GM13976 (cell line): ENCODE results near the gene SNX33.

Experiments used
- DNase-seq: peaks from one replicate; pipeline ENCODE4 v3.0.0; 2012; ENCODE audit warnings: low spot score
- in situ Hi-C: fragments of 300-500 bp; cut with MboI; formaldehyde crosslinking; loops from one replicate; pipeline ENCODE4 v1.12.0; 2022; ENCODE audit warnings: low sequenced_read_pairs, mixed read lengths, inconsistent platforms; ENCODE audit not compliant: unreplicated experiment
- TF ChIP-seq, protein P1 (sequence below): IDR thresholded peaks from 2 replicates; pipeline ENCODE4 v1.5.1; 2012; ENCODE audit warnings: borderline replicate concordance, mild to moderate bottlenecking; ENCODE audit not compliant: insufficient read depth; ENCODE audit errors: extremely low read depth, missing control alignments, control extremely low read depth

SNX33 gene

DNA sequence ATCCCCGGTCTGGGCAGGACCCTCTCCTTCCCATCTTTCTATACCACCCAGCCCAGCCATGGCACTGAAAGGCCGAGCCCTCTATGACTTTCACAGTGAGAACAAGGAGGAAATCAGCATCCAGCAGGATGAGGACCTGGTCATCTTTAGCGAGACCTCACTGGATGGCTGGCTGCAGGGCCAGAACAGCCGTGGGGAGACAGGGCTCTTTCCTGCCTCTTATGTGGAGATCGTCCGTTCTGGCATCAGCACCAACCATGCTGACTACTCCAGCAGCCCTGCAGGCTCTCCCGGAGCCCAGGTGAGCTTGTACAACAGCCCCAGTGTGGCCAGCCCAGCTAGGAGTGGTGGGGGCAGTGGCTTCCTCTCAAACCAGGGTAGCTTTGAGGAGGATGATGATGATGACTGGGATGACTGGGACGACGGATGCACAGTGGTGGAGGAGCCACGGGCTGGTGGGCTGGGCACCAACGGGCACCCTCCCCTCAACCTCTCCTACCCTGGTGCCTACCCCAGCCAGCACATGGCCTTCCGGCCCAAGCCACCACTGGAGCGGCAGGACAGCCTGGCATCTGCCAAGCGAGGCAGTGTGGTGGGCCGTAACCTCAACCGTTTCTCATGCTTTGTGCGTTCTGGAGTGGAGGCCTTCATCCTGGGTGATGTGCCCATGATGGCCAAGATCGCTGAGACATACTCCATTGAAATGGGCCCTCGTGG is 1.5 kb downstream of the SNX33 start:
- TF ChIP-seq, protein P1, sequence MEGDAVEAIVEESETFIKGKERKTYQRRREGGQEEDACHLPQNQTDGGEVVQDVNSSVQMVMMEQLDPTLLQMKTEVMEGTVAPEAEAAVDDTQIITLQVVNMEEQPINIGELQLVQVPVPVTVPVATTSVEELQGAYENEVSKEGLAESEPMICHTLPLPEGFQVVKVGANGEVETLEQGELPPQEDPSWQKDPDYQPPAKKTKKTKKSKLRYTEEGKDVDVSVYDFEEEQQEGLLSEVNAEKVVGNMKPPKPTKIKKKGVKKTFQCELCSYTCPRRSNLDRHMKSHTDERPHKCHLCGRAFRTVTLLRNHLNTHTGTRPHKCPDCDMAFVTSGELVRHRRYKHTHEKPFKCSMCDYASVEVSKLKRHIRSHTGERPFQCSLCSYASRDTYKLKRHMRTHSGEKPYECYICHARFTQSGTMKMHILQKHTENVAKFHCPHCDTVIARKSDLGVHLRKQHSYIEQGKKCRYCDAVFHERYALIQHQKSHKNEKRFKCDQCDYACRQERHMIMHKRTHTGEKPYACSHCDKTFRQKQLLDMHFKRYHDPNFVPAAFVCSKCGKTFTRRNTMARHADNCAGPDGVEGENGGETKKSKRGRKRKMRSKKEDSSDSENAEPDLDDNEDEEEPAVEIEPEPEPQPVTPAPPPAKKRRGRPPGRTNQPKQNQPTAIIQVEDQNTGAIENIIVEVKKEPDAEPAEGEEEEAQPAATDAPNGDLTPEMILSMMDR, result no peak
- no peak for DNase-seq
- in situ Hi-C loops, result loop anchor here (25.0 kb wide), 1 partner anchor 287 kb away; the partner anchor contains the start of gene MAN2C1

DNA sequence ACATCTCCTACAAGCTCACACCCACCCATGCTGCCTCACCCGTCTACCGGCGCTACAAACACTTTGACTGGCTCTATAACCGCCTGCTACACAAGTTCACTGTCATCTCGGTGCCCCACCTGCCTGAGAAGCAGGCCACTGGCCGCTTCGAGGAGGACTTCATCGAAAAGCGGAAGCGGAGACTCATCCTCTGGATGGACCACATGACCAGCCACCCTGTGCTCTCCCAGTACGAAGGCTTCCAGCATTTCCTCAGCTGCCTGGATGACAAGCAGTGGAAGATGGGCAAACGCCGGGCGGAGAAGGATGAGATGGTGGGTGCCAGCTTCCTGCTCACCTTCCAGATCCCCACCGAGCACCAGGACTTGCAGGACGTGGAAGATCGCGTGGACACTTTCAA is 2.1 kb downstream of the SNX33 start:
- TF ChIP-seq, protein P1, result no peak
- no peak for DNase-seq
- in situ Hi-C loops, result loop anchor here (25.0 kb wide), 1 partner anchor 288 kb away; the partner anchor contains the start of gene MAN2C1

DNA sequence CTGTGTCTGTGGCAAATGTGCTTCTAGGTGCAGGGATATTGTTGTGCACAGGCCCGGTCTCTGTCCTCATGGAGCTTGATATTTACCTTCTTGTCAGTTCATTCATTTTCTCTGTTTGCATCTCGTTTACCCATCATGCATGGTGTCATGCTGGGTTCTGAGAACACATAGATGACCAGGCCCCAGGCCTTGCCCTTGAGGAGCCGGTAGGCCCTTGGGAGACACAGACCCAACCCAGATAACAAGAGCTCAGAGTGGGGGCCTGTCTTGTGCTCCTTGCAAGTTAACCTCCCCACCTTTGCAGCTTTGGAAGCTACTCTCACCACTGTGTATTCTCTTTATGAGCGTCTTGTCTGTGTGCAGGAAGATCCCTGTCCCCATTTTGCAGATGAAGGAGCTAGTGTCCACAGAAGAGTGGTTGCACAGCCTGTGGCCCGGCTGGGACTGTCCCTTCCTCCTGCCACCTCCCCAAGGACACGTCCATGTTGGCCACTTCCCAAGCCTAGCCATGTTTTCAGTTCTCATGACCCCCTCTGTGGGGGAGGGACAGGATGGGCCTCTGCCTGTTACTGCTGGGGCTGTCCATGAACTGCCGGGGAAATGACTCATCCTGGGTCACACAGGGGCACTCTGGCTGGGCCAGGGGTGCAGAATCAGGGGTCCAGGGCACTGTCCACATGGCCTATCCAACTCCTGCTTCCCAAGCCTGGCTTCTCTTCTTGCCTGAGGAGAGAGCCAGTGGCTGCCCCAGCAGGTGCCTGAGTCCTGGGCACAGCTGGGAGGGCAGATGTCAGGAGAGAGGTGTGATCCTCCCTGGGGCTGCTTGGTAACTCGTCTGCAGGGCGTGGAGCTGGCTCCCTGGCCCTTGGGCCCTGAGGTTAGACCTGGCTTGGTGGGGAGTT is 3.4 kb downstream of the SNX33 start:
- in situ Hi-C loops, result no loop called here
- DNase-seq, result no peak
- TF ChIP-seq, protein P1, result no peak

DNA sequence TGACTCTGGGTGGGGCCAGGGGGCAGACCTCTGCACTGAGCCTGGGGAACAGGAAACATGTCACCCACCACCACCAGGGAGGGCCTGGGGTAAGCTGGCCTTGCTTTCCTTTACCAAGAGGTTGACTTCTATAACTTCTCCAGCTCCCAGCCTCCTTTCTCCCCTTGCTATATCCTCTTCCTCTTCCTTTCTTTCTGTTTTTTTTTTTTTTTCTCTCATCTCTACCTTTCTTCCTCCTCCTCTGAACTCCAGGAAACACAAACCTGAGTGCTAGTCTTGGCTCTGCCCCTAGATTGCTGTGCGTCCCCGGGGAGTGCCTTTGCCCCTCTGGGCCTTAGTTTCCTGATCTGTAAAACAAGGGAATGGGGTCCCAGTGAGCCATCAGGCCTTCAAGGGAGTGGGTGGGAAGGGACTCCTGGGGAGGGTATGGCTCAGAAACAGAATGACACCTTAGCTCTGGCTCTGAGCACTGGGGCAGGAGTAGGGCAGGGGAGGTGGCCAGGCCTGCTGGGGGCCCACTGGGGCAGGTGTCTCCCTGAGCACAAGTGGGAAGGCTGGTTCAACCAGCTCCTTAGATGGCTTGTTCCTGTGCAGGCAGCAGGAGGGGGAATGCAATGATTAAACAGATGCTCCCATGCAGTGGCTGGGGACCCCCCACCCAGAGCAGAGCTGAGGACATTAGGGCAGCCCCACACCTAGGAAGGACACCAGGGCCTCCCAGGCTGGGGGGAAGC is 4.3 kb downstream of the SNX33 start:
- in situ Hi-C loops, result no loop called here
- no peak for DNase-seq
- TF ChIP-seq, protein P1, result no peak

DNA sequence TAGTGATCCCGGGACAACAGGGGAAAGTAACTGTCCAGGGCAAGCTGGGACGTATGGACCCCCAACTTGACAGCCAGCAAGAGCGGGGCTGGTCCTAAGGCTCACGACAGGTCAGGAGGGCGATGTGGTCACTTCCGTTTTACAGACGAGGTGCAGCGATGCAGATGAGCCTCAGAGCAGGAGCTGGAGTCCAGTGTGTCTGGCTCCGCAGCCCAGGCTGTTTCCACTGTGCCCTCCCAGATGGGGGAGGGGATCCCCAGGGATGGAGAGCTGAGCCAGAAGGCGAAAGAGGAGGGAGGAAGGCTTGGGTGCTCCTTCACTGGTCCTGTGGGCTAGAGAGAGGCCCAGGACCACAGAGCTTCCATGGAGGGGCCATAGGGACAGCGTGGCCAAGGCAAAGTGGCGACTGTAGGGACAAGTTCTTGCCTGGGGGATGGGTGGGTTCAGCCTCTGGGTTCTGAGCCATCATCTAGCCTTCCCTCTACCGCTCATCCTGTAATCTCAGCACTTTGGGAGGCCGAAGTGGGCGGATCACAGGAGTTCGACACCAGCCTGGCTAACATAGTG is 5.7 kb downstream of the SNX33 start:
- DNase-seq, result no peak
- in situ Hi-C loops, result no loop called here
- TF ChIP-seq, protein P1, result no peak
